ENCODE data around the gene CRHR1. TPM values are rescaled to one million over a fixed set of nuclear protein-coding genes. Genes with fewer than 3 reads are reported as not detected.

The CRHR1 gene
- polyA plus RNA-seq, 1 donor: 0.24 TPM

GRCh38 chr17:45789874-45790273 lies 5.8 kb downstream of the CRHR1 start:
- no peak for DNase-seq
- no peak overlapping the region for H3K27ac ChIP-seq (ENCODE audit: low read length)
- WGBS (ENCODE audit: insufficient coverage, low lambda C conversion rate): 83% methylated on average over 1 of the region's 3 CpGs
- no peaks in the 10 kb centered on the region for H3K9me3 ChIP-seq (ENCODE audit: control insufficient read depth, low read depth, low read length)
- no peak overlapping the region for H3K4me3 ChIP-seq (ENCODE audit: low read length)
- H3K36me3 ChIP-seq (ENCODE audit: control insufficient read depth, insufficient read depth, low read length): no peaks in the 10 kb centered on the region
- H3K4me1 ChIP-seq (ENCODE audit: control insufficient read depth, insufficient read depth, low read length): peaks cover 3% of the 10 kb centered on the region
- peaks cover 73% of the 10 kb centered on the region for H3K27me3 ChIP-seq (ENCODE audit: control insufficient read depth, insufficient read depth, low read length)

- no peak for DNase-seq
- peaks cover 70% of the 10 kb centered on the region for H3K27me3 ChIP-seq (ENCODE audit: control insufficient read depth, insufficient read depth, low read length)
Measured at GRCh38 chr17:45790296-45790922, 6.3 kb downstream of the CRHR1 start.

GRCh38 chr17:45791041-45791582 lies 7.0 kb downstream of the CRHR1 start:
- Histone ChIP-seq H3K9me3 (ENCODE audit: control insufficient read depth, low read depth, low read length) (no peaks in the 10 kb centered on the region), H3K4me1 (ENCODE audit: control insufficient read depth, insufficient read depth, low read length) (no peaks in the 10 kb centered on the region), H3K27ac (ENCODE audit: low read length) (no peak overlapping the region), H3K27me3 (ENCODE audit: control insufficient read depth, insufficient read depth, low read length) (peaks cover 66% of the 10 kb centered on the region), H3K4me3 (ENCODE audit: low read length) (no peak overlapping the region), H3K36me3 (ENCODE audit: control insufficient read depth, insufficient read depth, low read length) (no peaks in the 10 kb centered on the region)
- WGBS (ENCODE audit: insufficient coverage, low lambda C conversion rate): no CpG with 5 or more reads among the region's 8 CpGs
- DNase-seq: no peak

More at GRCh38 chr17:45790296-45790922, 6.3 kb downstream of the CRHR1 start:
- Histone ChIP-seq H3K27ac (ENCODE audit: low read length) (no peak overlapping the region), H3K4me3 (ENCODE audit: low read length) (no peak overlapping the region), H3K36me3 (ENCODE audit: control insufficient read depth, insufficient read depth, low read length) (no peaks in the 10 kb centered on the region), H3K9me3 (ENCODE audit: control insufficient read depth, low read depth, low read length) (no peaks in the 10 kb centered on the region), H3K4me1 (ENCODE audit: control insufficient read depth, insufficient read depth, low read length) (no peaks in the 10 kb centered on the region)
- 40% methylated on average over 1 of the region's 11 CpGs for WGBS (ENCODE audit: insufficient coverage, low lambda C conversion rate)

- Histone ChIP-seq H3K9me3 (ENCODE audit: control insufficient read depth, low read depth, low read length) (no peaks in the 10 kb centered on the region), H3K36me3 (ENCODE audit: control insufficient read depth, insufficient read depth, low read length) (no peaks in the 10 kb centered on the region), H3K27me3 (ENCODE audit: control insufficient read depth, insufficient read depth, low read length) (peaks cover 64% of the 10 kb centered on the region), H3K4me3 (ENCODE audit: low read length) (no peak overlapping the region), H3K4me1 (ENCODE audit: control insufficient read depth, insufficient read depth, low read length) (no peaks in the 10 kb centered on the region), H3K27ac (ENCODE audit: low read length) (no peak overlapping the region)
- WGBS (ENCODE audit: insufficient coverage, low lambda C conversion rate): no CpG with 5 or more reads among the region's 9 CpGs
- no peak for DNase-seq
Measured at GRCh38 chr17:45791935-45792334, 7.8 kb downstream of the CRHR1 start.

GRCh38 chr17:45792437-45792836 lies 8.3 kb downstream of the CRHR1 start:
- Histone ChIP-seq H3K9me3 (ENCODE audit: control insufficient read depth, low read depth, low read length) (no peaks in the 10 kb centered on the region), H3K4me3 (ENCODE audit: low read length) (no peak overlapping the region), H3K36me3 (ENCODE audit: control insufficient read depth, insufficient read depth, low read length) (no peaks in the 10 kb centered on the region), H3K4me1 (ENCODE audit: control insufficient read depth, insufficient read depth, low read length) (no peaks in the 10 kb centered on the region), H3K27ac (ENCODE audit: low read length) (no peak overlapping the region), H3K27me3 (ENCODE audit: control insufficient read depth, insufficient read depth, low read length) (peaks cover 60% of the 10 kb centered on the region)
- DNase-seq: no peak
- WGBS (ENCODE audit: insufficient coverage, low lambda C conversion rate): 100% methylated on average over 1 of the region's 3 CpGs

GRCh38 chr17:45792995-45793755 lies 9.1 kb downstream of the CRHR1 start:
- no peaks in the 10 kb centered on the region for H3K36me3 ChIP-seq (ENCODE audit: control insufficient read depth, insufficient read depth, low read length)
- no peaks in the 10 kb centered on the region for H3K9me3 ChIP-seq (ENCODE audit: control insufficient read depth, low read depth, low read length)
- WGBS (ENCODE audit: insufficient coverage, low lambda C conversion rate): no CpG with 5 or more reads among the region's 22 CpGs
- H3K27me3 ChIP-seq (ENCODE audit: control insufficient read depth, insufficient read depth, low read length): peaks cover 52% of the 10 kb centered on the region
- H3K27ac ChIP-seq (ENCODE audit: low read length): no peak overlapping the region
- no peak overlapping the region for H3K4me3 ChIP-seq (ENCODE audit: low read length)
- H3K4me1 ChIP-seq (ENCODE audit: control insufficient read depth, insufficient read depth, low read length): no peaks in the 10 kb centered on the region
- no peak for DNase-seq

GRCh38 chr17:45793999-45794540 lies 9.9 kb downstream of the CRHR1 start:
- Histone ChIP-seq H3K9me3 (ENCODE audit: control insufficient read depth, low read depth, low read length) (no peaks in the 10 kb centered on the region), H3K27ac (ENCODE audit: low read length) (no peak overlapping the region), H3K4me1 (ENCODE audit: control insufficient read depth, insufficient read depth, low read length) (no peaks in the 10 kb centered on the region), H3K4me3 (ENCODE audit: low read length) (no peak overlapping the region), H3K36me3 (ENCODE audit: control insufficient read depth, insufficient read depth, low read length) (no peaks in the 10 kb centered on the region), H3K27me3 (ENCODE audit: control insufficient read depth, insufficient read depth, low read length) (peaks cover 44% of the 10 kb centered on the region)
- WGBS (ENCODE audit: insufficient coverage, low lambda C conversion rate): no CpG with 5 or more reads among the region's 8 CpGs
- DNase-seq: no peak

GRCh38 chr17:45794840-45795239 lies 10.7 kb downstream of the CRHR1 start:
- Histone ChIP-seq H3K36me3 (ENCODE audit: control insufficient read depth, insufficient read depth, low read length) (no peaks in the 10 kb centered on the region), H3K4me1 (ENCODE audit: control insufficient read depth, insufficient read depth, low read length) (no peaks in the 10 kb centered on the region), H3K27ac (ENCODE audit: low read length) (no peak overlapping the region), H3K9me3 (ENCODE audit: control insufficient read depth, low read depth, low read length) (no peaks in the 10 kb centered on the region), H3K4me3 (ENCODE audit: low read length) (no peak overlapping the region), H3K27me3 (ENCODE audit: control insufficient read depth, insufficient read depth, low read length) (peaks cover 44% of the 10 kb centered on the region)
- DNase-seq: no peak
- WGBS (ENCODE audit: insufficient coverage, low lambda C conversion rate): no CpG with 5 or more reads among the region's 6 CpGs

GRCh38 chr17:45800816-45801215 lies 16.7 kb downstream of the CRHR1 start:
- no CpG with 5 or more reads among the region's 2 CpGs for WGBS (ENCODE audit: insufficient coverage, low lambda C conversion rate)

GRCh38 chr17:45801421-45801820 lies 17.3 kb downstream of the CRHR1 start:
- Histone ChIP-seq H3K4me3 (ENCODE audit: low read length) (no peak overlapping the region), H3K27me3 (ENCODE audit: control insufficient read depth, insufficient read depth, low read length) (peaks cover 13% of the 10 kb centered on the region)
- WGBS (ENCODE audit: insufficient coverage, low lambda C conversion rate): no CpG with 5 or more reads among the region's 8 CpGs

More at GRCh38 chr17:45800816-45801215, 16.7 kb downstream of the CRHR1 start:
- no peaks in the 10 kb centered on the region for H3K9me3 ChIP-seq (ENCODE audit: control insufficient read depth, low read depth, low read length)
- peak in 1 of 2 donors; percentile 42 for DNase-seq
- H3K4me1 ChIP-seq (ENCODE audit: control insufficient read depth, insufficient read depth, low read length): peaks cover 5% of the 10 kb centered on the region
- no peaks in the 10 kb centered on the region for H3K36me3 ChIP-seq (ENCODE audit: control insufficient read depth, insufficient read depth, low read length)
- peaks cover 17% of the 10 kb centered on the region for H3K27me3 ChIP-seq (ENCODE audit: control insufficient read depth, insufficient read depth, low read length)
- H3K4me3 ChIP-seq (ENCODE audit: low read length): no peak overlapping the region
- H3K27ac ChIP-seq (ENCODE audit: low read length): no peak overlapping the region

More at GRCh38 chr17:45801421-45801820, 17.3 kb downstream of the CRHR1 start:
- Histone ChIP-seq H3K9me3 (ENCODE audit: control insufficient read depth, low read depth, low read length) (no peaks in the 10 kb centered on the region), H3K4me1 (ENCODE audit: control insufficient read depth, insufficient read depth, low read length) (peaks cover 5% of the 10 kb centered on the region), H3K27ac (ENCODE audit: low read length) (no peak overlapping the region), H3K36me3 (ENCODE audit: control insufficient read depth, insufficient read depth, low read length) (no peaks in the 10 kb centered on the region)
- DNase-seq: no peak

All from large intestine (tissue), 3 donors.